Panc1 (cell line): ENCODE results near the gene HUNK. TPM values are rescaled to one million over a fixed set of nuclear protein-coding genes. Genes with fewer than 3 reads are reported as not detected.

ENCODE experiments used
- ATAC-seq: fragments of 200-7000 bp; cut with Tn5 transposase; 2 replicates; pipeline ENCODE4 v1.9.1; 2020; ENCODE audit warnings: mild to moderate bottlenecking, moderate library complexity
- BruUV-seq: library from RNA; stranded (reverse); fragments of 400-500 nt; replicated peaks from 2 replicates; lab custom pipeline; 2021; lab: Mats Ljungman, UMichigan
- CTCF ChIA-PET: fragments of 300-600 bp; sonication (Branson Sonifier 250); formaldehyde crosslinking; loops from one replicate; lab custom pipeline; 2022; ENCODE audit warnings: antibody characterized with exemption; lab: Charles Lee
- POLR2A ChIA-PET: fragments of 300-600 bp; sonication (Branson Sonifier 250); formaldehyde crosslinking; loops from one replicate; lab custom pipeline; 2022; ENCODE audit warnings: antibody characterized with exemption; lab: Charles Lee
- DNase-seq: peaks from one replicate; pipeline ENCODE4 v3.0.0-alpha.2; 2010; ENCODE audit warnings: low read depth, low spot score
- H3K27ac ChIP-seq: 2 replicates; pipeline ENCODE4 v1.5.1; 2011; ENCODE audit warnings: mild to moderate bottlenecking, low read length, inconsistent platforms
- H3K27me3 ChIP-seq: fragments of 200-500 bp; sonication (Bioruptor generic); 2 replicates; pipeline ENCODE4 v1.6.0; 2014; ENCODE audit warnings: low read length, inconsistent platforms; ENCODE audit not compliant: control insufficient read depth, insufficient read depth
- H3K36me3 ChIP-seq: fragments of 200-500 bp; sonication (Bioruptor generic); 2 replicates; pipeline ENCODE4 v1.5.1; 2014; ENCODE audit warnings: inconsistent platforms, mild to moderate bottlenecking, low read length, moderate library complexity; ENCODE audit not compliant: control insufficient read depth, insufficient read depth
- H3K4me1 ChIP-seq: 2 replicates; pipeline ENCODE4 v1.5.1; 2011; ENCODE audit warnings: inconsistent platforms, mild to moderate bottlenecking, low read length, moderate library complexity; ENCODE audit not compliant: control insufficient read depth, insufficient read depth
- H3K4me3 ChIP-seq, 2 experiments: 2 replicates each; pipeline ENCODE4 v1.5.1; 2011 to 2012; ENCODE audit warnings: low read depth in 2 of 2, low read length in 2 of 2, mild to moderate bottlenecking in 2 of 2, inconsistent platforms in 1 of 2, moderate library complexity in 1 of 2
- H3K9me3 ChIP-seq: fragments of 200-500 bp; sonication (Bioruptor generic); 2 replicates; pipeline ENCODE4 v1.5.1; 2014; ENCODE audit warnings: low read depth, mild to moderate bottlenecking, inconsistent platforms, low read length, moderate library complexity; ENCODE audit not compliant: control insufficient read depth, insufficient read depth
- POLR2AphosphoS5 ChIP-seq: IDR thresholded peaks from 2 replicates; pipeline ENCODE4 v1.6.1; 2012; ENCODE audit warnings: mild to moderate bottlenecking, low read depth, low read length, moderate library complexity
- SIN3A ChIP-seq: IDR thresholded peaks from 2 replicates; pipeline ENCODE4 v1.6.1; 2012; ENCODE audit warnings: low read depth, mild to moderate bottlenecking, low read length, moderate library complexity, borderline replicate concordance; ENCODE audit not compliant: insufficient read depth
- TCF7L2 ChIP-seq: IDR thresholded peaks from 2 replicates; pipeline ENCODE4 v1.6.1; 2011; ENCODE audit warnings: mild to moderate bottlenecking, low read depth, low read length, inconsistent platforms
- in situ Hi-C: cut with HindIII; loops from 2 replicates; pipeline ENCODE4 v1.10.0; 2016; ENCODE audit warnings: low sequenced_read_pairs, low pct_unique_long_range_greater_than_20kb
- intact Hi-C: fragments of 100-400 bp; cut with micrococcal nuclease; formaldehyde crosslinking; loops from one replicate; pipeline ENCODE4 v1.10.0; 2022; ENCODE audit not compliant: unreplicated experiment
- total RNA-seq: library from RNA; stranded (reverse); gene quantifications from one replicate; pipeline ENCODE4 v1.2.1, GENCODE V29; 2021; ENCODE audit not compliant: unreplicated experiment
- TF ChIP-seq, protein P1 (sequence below), 2 experiments: IDR thresholded peaks; 2 replicates each; pipeline ENCODE4 v1.6.1; 2011 to 2012; ENCODE audit warnings: low read depth in 2 of 2, control low read depth in 1 of 2, low read length in 1 of 2, mild to moderate bottlenecking in 1 of 2, moderate library complexity in 1 of 2; ENCODE audit not compliant: insufficient read depth in 1 of 2
- TF ChIP-seq, protein P2 (sequence below): fragments of 450-650 bp; IDR thresholded peaks from 2 replicates; pipeline ENCODE4 v1.5.1; 2017; ENCODE audit warnings: mild to moderate bottlenecking

The HUNK gene
- total RNA-seq, 1 experiment from 2014 or later: 0.05 TPM

DNA sequence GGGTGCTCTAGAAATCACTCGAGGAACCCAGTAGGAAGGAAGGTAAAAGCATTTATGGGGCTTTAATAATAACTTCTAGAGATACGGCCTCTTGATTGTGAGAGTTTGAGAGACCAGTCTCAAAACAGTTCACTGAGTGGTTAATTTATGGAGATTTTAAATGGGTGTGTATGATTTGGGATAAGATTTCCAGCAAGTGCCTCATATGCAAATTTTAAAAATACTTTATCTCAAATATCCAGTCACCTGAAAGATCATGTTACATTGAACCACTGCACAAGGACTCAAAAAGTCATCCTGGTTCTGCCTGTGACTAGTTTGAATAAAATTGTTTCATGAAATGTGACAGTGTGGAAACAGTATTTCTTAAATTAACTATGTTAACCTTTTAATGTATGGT lies 64.5 kb downstream of the HUNK start:
- no TSS peak for BruUV-seq
- intact Hi-C loops (no loop called here), in situ Hi-C loops (no loop called here)
- ChIA-PET CTCF (no interaction called here), POLR2A (no interaction called here)
- Histone ChIP-seq H3K27me3 (peaks cover 8% of the 10 kb centered on the region), H3K36me3 (no peaks in the 10 kb centered on the region), H3K4me3 (no peak overlapping the region), H3K9me3 (no peaks in the 10 kb centered on the region), H3K4me1 (no peaks in the 10 kb centered on the region), H3K27ac (no peak overlapping the region)
- no peak for DNase-seq
- no peak for ATAC-seq
- TF ChIP-seq TCF7L2 (no peak), SIN3A (no peak), POLR2AphosphoS5 (no peak)
- TF ChIP-seq, protein P1, sequence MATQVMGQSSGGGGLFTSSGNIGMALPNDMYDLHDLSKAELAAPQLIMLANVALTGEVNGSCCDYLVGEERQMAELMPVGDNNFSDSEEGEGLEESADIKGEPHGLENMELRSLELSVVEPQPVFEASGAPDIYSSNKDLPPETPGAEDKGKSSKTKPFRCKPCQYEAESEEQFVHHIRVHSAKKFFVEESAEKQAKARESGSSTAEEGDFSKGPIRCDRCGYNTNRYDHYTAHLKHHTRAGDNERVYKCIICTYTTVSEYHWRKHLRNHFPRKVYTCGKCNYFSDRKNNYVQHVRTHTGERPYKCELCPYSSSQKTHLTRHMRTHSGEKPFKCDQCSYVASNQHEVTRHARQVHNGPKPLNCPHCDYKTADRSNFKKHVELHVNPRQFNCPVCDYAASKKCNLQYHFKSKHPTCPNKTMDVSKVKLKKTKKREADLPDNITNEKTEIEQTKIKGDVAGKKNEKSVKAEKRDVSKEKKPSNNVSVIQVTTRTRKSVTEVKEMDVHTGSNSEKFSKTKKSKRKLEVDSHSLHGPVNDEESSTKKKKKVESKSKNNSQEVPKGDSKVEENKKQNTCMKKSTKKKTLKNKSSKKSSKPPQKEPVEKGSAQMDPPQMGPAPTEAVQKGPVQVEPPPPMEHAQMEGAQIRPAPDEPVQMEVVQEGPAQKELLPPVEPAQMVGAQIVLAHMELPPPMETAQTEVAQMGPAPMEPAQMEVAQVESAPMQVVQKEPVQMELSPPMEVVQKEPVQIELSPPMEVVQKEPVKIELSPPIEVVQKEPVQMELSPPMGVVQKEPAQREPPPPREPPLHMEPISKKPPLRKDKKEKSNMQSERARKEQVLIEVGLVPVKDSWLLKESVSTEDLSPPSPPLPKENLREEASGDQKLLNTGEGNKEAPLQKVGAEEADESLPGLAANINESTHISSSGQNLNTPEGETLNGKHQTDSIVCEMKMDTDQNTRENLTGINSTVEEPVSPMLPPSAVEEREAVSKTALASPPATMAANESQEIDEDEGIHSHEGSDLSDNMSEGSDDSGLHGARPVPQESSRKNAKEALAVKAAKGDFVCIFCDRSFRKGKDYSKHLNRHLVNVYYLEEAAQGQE (IDR thresholded peaks at IDR 0.05; ENCODE audit: insufficient read depth in 1 of 2, low read depth in 2 of 2, low read length in 1 of 2): no peak
- TF ChIP-seq, protein P2, sequence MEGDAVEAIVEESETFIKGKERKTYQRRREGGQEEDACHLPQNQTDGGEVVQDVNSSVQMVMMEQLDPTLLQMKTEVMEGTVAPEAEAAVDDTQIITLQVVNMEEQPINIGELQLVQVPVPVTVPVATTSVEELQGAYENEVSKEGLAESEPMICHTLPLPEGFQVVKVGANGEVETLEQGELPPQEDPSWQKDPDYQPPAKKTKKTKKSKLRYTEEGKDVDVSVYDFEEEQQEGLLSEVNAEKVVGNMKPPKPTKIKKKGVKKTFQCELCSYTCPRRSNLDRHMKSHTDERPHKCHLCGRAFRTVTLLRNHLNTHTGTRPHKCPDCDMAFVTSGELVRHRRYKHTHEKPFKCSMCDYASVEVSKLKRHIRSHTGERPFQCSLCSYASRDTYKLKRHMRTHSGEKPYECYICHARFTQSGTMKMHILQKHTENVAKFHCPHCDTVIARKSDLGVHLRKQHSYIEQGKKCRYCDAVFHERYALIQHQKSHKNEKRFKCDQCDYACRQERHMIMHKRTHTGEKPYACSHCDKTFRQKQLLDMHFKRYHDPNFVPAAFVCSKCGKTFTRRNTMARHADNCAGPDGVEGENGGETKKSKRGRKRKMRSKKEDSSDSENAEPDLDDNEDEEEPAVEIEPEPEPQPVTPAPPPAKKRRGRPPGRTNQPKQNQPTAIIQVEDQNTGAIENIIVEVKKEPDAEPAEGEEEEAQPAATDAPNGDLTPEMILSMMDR: no peak

DNA sequence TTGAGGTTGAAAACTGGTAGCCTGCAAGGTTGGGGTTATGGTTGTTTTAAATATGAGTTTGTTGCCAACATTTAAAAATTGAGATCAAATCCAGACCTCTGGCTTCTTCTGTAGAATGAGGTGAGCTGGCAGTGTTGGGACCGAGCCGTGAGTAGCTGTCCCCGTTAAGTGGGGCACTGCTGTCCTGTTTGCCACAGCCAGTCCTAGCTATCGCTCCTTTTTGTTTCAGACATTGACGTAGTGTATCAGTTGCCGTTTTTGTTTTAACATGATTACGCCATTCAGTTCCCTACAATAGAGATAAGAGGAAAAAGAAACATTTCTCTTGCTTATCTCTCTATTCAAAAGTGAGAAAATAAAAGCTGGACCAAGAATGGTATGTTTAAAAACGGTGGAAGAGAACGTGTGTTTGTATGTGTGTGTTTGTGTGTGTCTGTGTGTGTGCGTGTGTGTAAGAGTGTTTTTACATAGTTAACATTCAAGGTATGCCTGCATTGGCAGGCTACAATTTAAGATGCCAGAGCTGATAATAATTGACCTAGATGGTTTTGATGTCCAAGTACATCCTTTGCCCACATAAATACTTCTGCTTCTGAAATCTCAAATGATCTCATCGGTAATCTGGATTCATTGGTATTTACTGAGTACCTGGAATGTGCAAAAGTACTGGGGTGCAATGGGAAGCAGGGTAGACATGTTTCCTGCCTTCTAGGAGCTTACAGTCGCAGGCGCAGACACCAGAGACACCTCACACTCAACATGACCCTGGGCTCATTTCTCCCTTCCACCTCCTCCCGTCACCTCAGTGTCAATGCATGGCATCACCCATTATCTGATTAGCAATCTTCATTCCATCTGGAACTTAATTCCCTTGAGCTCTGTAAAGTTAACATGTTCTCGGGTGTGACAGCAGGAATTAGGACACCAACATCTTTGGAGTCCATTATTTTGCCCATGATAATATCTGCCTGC lies 65.8 kb downstream of the HUNK start:
- DNase-seq (no peak), ATAC-seq (no peak)
- no peaks in the 10 kb centered on the region for H3K9me3 ChIP-seq
- intact Hi-C loops: no loop called here
- ChIA-PET POLR2A (no interaction called here), CTCF (no interaction called here)
- no peaks in the 10 kb centered on the region for H3K36me3 ChIP-seq
- no TSS peak for BruUV-seq
- TF ChIP-seq SIN3A: no peak
- TF ChIP-seq TCF7L2: no peak
- TF ChIP-seq POLR2AphosphoS5: no peak
- TF ChIP-seq, protein P1 (IDR thresholded peaks at IDR 0.05; ENCODE audit: insufficient read depth in 1 of 2, low read depth in 2 of 2, low read length in 1 of 2): no peak
- TF ChIP-seq, protein P2: no peak
- peaks cover 10% of the 10 kb centered on the region for H3K27me3 ChIP-seq
- no peak overlapping the region for H3K27ac ChIP-seq
- H3K4me1 ChIP-seq: no peaks in the 10 kb centered on the region
- H3K4me3 ChIP-seq: no peak overlapping the region
- in situ Hi-C loops: no loop called here
